ENCODE results near the gene IL34. TPM values are rescaled to one million over a fixed set of nuclear protein-coding genes. Genes with fewer than 3 reads are reported as not detected.
A peak's percentile ranks its signal among the peaks of the same experiment; 100 is the strongest.

Gene IL34
- total RNA-seq, 1 donor from 2014 or later: 6.1 TPM

DNA sequence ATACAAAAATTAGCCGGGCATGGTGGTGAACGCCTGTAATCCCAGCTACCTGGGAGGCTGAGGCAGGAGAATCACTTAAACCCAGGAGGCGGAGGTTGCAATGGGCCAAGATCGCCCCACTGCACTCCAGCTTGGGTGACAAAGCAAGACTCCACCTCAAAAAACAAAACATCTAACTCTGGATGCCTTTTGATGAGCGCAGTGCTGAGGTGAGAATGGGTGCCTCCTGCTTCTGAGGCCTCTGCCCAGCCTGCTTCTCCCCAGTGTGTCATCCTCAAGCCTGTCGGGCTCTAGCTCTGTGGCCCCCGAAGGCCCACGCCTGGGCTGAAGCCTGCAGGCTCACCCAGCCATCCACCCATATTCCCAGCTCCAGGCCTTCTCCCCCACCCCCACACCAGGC is 50.0 kb downstream of the IL34 start:
- Histone ChIP-seq H3K36me3 (no peaks in the 10 kb centered on the region), H3K27me3 (no peaks in the 10 kb centered on the region), H3K27ac (peak overlapping the region; percentile 98), H3K4me1 (peaks cover 100% of the 10 kb centered on the region), H3K9me3 (no peaks in the 10 kb centered on the region), H3K4me3 (no peak overlapping the region)
- DNase-seq (ENCODE audit: extremely low spot score in 2 of 2): no peak
- intact Hi-C loops (cut with DNase I): no loop called here
- TF ChIP-seq POLR2A (IDR thresholded peaks at IDR 0.05): no peak
- TF ChIP-seq POLR2AphosphoS5 (IDR thresholded peaks at IDR 0.05; ENCODE audit: insufficient read depth in 1 of 2, low read depth in 1 of 2): no peak
- TF ChIP-seq, protein P1, sequence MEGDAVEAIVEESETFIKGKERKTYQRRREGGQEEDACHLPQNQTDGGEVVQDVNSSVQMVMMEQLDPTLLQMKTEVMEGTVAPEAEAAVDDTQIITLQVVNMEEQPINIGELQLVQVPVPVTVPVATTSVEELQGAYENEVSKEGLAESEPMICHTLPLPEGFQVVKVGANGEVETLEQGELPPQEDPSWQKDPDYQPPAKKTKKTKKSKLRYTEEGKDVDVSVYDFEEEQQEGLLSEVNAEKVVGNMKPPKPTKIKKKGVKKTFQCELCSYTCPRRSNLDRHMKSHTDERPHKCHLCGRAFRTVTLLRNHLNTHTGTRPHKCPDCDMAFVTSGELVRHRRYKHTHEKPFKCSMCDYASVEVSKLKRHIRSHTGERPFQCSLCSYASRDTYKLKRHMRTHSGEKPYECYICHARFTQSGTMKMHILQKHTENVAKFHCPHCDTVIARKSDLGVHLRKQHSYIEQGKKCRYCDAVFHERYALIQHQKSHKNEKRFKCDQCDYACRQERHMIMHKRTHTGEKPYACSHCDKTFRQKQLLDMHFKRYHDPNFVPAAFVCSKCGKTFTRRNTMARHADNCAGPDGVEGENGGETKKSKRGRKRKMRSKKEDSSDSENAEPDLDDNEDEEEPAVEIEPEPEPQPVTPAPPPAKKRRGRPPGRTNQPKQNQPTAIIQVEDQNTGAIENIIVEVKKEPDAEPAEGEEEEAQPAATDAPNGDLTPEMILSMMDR (IDR thresholded peaks at IDR 0.05): no peak

DNA sequence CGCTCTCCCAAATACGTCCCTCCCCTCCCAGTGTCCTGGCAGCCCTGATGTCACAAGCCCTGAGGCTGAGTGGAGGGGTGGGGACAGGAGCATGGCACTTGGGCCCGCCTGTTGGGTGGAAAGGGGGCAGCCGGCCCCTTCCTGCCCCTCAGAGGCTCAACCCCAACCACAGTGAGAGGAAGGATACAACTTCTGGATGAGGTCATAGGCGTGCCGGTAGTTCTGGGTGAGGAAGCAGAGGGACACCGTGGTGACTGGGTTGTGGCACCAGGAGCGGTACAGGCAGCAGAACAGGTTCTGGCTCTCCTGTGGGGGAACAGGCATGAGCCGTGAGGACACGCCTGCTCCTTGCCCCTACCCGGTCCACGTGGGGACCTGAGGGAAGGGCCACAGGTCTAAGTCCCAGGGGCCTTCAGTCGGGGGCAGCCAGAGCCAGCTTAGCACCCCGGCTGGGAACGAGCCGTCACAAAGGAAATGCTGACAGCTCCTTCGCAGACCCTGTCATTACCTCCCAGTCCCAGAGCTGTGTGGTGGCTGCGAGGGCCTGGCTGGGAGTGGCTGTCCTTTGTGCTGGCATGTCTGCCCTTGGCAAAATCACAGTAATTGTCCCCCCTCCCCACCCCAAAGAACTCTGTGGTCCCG is 50.7 kb downstream of the IL34 start:
- intact Hi-C loops (cut with DNase I): no loop called here
- TF ChIP-seq POLR2A (IDR thresholded peaks at IDR 0.05): no peak
- TF ChIP-seq POLR2AphosphoS5 (IDR thresholded peaks at IDR 0.05; ENCODE audit: insufficient read depth in 1 of 2, low read depth in 1 of 2): peak; percentile 26 to 54
- TF ChIP-seq, protein P1 (IDR thresholded peaks at IDR 0.05): no peak
- Histone ChIP-seq H3K4me1 (peaks cover 100% of the 10 kb centered on the region), H3K27me3 (no peaks in the 10 kb centered on the region), H3K27ac (peak overlapping the region; percentile 94), H3K9me3 (no peaks in the 10 kb centered on the region), H3K4me3 (no peak overlapping the region), H3K36me3 (no peaks in the 10 kb centered on the region)
- DNase-seq (ENCODE audit: extremely low spot score in 2 of 2): no peak

DNA sequence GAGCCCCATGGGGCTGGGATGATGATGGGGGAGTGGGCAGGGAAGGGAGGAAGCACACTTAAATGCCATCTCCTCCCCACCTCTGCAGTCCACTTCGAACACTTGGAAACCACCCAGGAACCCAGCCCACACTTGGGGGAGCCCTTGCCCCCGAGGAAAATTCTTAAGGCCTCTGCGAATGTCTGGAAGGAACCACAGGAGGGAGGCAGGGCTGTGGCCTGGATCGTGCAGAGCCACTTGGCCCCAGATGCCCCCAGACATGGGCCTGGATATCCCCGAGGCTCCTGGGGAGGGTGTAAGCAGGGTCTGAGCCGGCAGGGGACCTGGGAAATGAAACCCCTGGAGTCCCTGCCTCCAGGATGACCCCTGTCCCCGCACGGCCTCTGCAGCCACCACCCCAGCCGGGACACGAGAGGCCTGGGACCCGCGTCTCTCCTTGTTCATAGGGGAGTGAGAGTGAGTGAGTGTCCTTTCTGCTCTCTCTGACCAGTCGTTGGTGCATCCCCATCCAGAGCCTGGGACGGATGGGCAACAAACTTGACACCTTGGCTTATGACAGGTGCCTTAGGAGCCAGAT is 51.3 kb downstream of the IL34 start:
- TF ChIP-seq, protein P1 (IDR thresholded peaks at IDR 0.05): no peak
- no peaks in the 10 kb centered on the region for H3K36me3 ChIP-seq
- no peaks in the 10 kb centered on the region for H3K9me3 ChIP-seq
- no peaks in the 10 kb centered on the region for H3K27me3 ChIP-seq
- H3K27ac ChIP-seq: peak overlapping the region; percentile 94
- intact Hi-C loops (cut with DNase I): no loop called here
- no peak overlapping the region for H3K4me3 ChIP-seq
- H3K4me1 ChIP-seq: peaks cover 100% of the 10 kb centered on the region
- DNase-seq (ENCODE audit: extremely low spot score in 2 of 2): no peak

DNA sequence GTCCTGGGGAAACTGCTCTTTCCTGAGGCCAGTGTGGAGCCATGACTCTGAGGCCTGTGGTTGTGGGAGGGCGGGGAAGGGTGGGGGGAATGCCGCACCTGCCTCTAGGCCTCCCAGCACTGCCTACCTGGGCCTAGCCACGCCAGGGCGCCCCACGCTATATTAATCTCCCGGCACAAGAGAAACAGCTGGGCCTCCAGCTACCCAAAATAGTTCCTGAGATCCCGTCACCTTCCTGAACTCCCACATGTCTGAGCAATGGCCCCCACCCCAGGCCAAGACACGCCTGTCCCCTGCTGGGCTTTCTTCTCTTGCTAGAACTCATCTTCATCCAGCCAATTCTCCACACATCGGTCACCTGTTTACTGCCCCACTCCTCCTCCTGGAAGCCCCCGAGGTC is 52.5 kb downstream of the IL34 start:
- H3K27ac ChIP-seq: peak overlapping the region; percentile 94
- H3K27me3 ChIP-seq: no peaks in the 10 kb centered on the region
- no peak for DNase-seq (ENCODE audit: extremely low spot score in 2 of 2)
- intact Hi-C loops (cut with DNase I): no loop called here
- H3K36me3 ChIP-seq: no peaks in the 10 kb centered on the region
- TF ChIP-seq, protein P1 (IDR thresholded peaks at IDR 0.05): no peak
- TF ChIP-seq POLR2AphosphoS5 (IDR thresholded peaks at IDR 0.05; ENCODE audit: insufficient read depth in 1 of 2, low read depth in 1 of 2) (no peak), POLR2A (IDR thresholded peaks at IDR 0.05) (no peak)
- H3K9me3 ChIP-seq: no peaks in the 10 kb centered on the region
- no peak overlapping the region for H3K4me3 ChIP-seq
- H3K4me1 ChIP-seq: peaks cover 100% of the 10 kb centered on the region

DNA sequence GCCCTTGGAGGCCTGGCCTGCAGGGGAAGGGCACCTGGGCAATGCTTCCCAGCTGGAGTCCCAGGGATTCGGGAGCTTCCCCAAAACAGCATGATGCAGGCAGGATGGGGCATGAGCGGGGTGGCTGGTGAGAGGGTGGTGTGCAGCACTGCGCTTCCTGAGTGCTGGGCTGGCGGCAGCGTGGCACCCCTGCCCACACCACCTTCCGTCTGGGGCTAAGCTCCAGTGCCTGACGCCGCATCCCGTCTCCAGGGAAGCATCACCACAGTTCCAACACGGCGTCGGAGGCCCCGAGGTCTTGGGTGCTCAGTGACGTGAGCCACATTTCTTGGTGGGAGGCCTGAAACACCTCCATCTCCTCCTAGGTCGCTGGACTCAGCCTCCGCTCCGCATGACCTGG is 53.3 kb downstream of the IL34 start:
- H3K4me1 ChIP-seq: peaks cover 100% of the 10 kb centered on the region
- TF ChIP-seq, protein P1 (IDR thresholded peaks at IDR 0.05): no peak
- TF ChIP-seq POLR2A (IDR thresholded peaks at IDR 0.05): no peak
- TF ChIP-seq POLR2AphosphoS5 (IDR thresholded peaks at IDR 0.05; ENCODE audit: insufficient read depth in 1 of 2, low read depth in 1 of 2): no peak
- H3K36me3 ChIP-seq: no peaks in the 10 kb centered on the region
- no peaks in the 10 kb centered on the region for H3K9me3 ChIP-seq
- H3K4me3 ChIP-seq: no peak overlapping the region
- peak overlapping the region; percentile 94 for H3K27ac ChIP-seq
- H3K27me3 ChIP-seq: no peaks in the 10 kb centered on the region
- intact Hi-C loops (cut with DNase I): no loop called here
- no peak for DNase-seq (ENCODE audit: extremely low spot score in 2 of 2)

Data from vagina (tissue), 2 donors.